ENCODE results near the gene KCNQ2.

GRCh38 chr20:63420359-63421093 is 51.9 kb downstream of the KCNQ2 start:
- TF ChIP-seq, protein P1, sequence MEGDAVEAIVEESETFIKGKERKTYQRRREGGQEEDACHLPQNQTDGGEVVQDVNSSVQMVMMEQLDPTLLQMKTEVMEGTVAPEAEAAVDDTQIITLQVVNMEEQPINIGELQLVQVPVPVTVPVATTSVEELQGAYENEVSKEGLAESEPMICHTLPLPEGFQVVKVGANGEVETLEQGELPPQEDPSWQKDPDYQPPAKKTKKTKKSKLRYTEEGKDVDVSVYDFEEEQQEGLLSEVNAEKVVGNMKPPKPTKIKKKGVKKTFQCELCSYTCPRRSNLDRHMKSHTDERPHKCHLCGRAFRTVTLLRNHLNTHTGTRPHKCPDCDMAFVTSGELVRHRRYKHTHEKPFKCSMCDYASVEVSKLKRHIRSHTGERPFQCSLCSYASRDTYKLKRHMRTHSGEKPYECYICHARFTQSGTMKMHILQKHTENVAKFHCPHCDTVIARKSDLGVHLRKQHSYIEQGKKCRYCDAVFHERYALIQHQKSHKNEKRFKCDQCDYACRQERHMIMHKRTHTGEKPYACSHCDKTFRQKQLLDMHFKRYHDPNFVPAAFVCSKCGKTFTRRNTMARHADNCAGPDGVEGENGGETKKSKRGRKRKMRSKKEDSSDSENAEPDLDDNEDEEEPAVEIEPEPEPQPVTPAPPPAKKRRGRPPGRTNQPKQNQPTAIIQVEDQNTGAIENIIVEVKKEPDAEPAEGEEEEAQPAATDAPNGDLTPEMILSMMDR (IDR thresholded peaks at IDR 0.05 in 2 of 3, conservative IDR thresholded peaks at IDR 0.05 in 1 of 3; ENCODE audit: borderline replicate concordance in 1 of 3, insufficient read depth in 1 of 3, low read depth in 2 of 3, low read length in 2 of 3), result no peak
- TF ChIP-seq EZH2 (IDR thresholded peaks at IDR 0.05) (no peak), YY1 (IDR thresholded peaks at IDR 0.05; ENCODE audit: extremely low read depth, insufficient replicate concordance, low read depth, low read length) (no peak), SIN3A (IDR thresholded peaks at IDR 0.05; ENCODE audit: low read depth) (no peak), EZH2phosphoT487 (IDR thresholded peaks at IDR 0.05; ENCODE audit: borderline replicate concordance) (no peak), POLR2A (IDR thresholded peaks at IDR 0.05; ENCODE audit: borderline replicate concordance, extremely low read depth, insufficient read depth, insufficient read length) (no peak), POLR2AphosphoS5 (IDR thresholded peaks at IDR 0.05; ENCODE audit: low read depth, low read length) (no peak)

Data from HCT116 (cell line).